Mucosa of stomach (tissue), 1 donor: ENCODE data around the gene SELPLG.
"Not testable (repeated sequence)": the region's sequence is repeated elsewhere in the genome, so short reads cannot be mapped to it uniquely, and the experiment has no call there.

Source experiments
- H3K27me3 ChIP-seq: one replicate; pipeline ENCODE4 v1.7.0; 2013; ENCODE audit warnings: mild to moderate bottlenecking, low read length; ENCODE audit not compliant: control insufficient read depth, insufficient read depth
- H3K36me3 ChIP-seq: one replicate; pipeline ENCODE4 v1.7.0; 2013; ENCODE audit warnings: low read length; ENCODE audit not compliant: control insufficient read depth, insufficient read depth
- H3K4me1 ChIP-seq: one replicate; pipeline ENCODE4 v1.7.0; 2013; ENCODE audit warnings: mild to moderate bottlenecking, low read length; ENCODE audit not compliant: control insufficient read depth, insufficient read depth
- H3K4me3 ChIP-seq: one replicate; pipeline ENCODE4 v1.7.0; 2013; ENCODE audit warnings: low read length
- H3K9ac ChIP-seq: one replicate; pipeline ENCODE4 v1.7.0; 2013; ENCODE audit warnings: mild to moderate bottlenecking, low read length, moderate library complexity
- H3K9me3 ChIP-seq: one replicate; pipeline ENCODE4 v1.7.0; 2013; ENCODE audit warnings: mild to moderate bottlenecking, low read length, moderate library complexity; ENCODE audit not compliant: control insufficient read depth
- donor health status: Pancreatic carcinoma.

SELPLG gene

DNA sequence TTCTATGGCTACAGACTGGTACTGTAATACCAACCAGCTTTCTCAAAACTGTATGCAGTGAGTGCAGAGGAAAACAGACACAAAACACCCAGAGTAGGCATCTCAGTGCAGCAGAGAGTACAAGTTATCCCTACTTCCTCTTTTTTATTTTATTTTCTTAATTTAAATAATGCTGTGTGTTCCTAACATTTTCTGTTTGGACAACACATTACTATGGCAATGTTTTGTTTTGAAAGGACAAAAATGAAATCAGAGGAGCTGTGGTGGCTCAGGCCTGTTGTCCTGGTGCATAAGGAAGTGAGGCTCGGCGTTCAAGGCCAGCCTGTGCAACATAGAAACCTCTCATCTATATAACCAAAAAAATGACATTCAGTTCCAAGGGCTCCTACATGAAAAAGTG, 33.7 kb upstream of the SELPLG start:
- no peak overlapping the region for H3K4me3 ChIP-seq
- H3K9me3 ChIP-seq: no peaks in the 10 kb centered on the region
- no peaks in the 10 kb centered on the region for H3K4me1 ChIP-seq
- no peaks in the 10 kb centered on the region for H3K27me3 ChIP-seq
- H3K36me3 ChIP-seq: no peaks in the 10 kb centered on the region
- no peak overlapping the region for H3K9ac ChIP-seq

DNA sequence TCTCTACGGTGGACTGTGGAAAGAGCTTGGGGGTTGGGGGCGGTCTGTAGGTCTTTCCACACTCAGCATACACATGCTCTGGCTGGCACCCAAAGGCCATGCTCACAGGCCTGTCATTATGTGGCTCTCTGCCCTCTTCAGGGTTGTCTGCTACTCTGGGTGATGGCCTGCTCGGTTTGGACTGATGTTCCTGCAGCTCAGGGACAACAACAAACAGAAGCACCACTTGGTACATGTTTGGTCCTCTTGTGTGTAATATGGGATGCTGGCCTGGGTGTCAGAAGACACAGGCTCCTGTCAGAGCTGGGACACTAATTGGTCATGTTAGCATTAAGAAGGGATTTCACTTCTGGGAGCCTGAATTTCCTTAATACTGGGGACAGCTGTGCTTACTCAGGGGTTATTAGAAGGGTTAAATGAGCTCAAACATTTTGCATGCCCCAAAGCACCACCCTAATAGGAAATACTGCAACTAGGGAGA, 32.7 kb upstream of the SELPLG start:
- Histone ChIP-seq H3K27me3 (no peaks in the 10 kb centered on the region), H3K4me3 (no peak overlapping the region), H3K9ac (no peak overlapping the region), H3K36me3 (no peaks in the 10 kb centered on the region), H3K4me1 (no peaks in the 10 kb centered on the region), H3K9me3 (no peaks in the 10 kb centered on the region)

DNA sequence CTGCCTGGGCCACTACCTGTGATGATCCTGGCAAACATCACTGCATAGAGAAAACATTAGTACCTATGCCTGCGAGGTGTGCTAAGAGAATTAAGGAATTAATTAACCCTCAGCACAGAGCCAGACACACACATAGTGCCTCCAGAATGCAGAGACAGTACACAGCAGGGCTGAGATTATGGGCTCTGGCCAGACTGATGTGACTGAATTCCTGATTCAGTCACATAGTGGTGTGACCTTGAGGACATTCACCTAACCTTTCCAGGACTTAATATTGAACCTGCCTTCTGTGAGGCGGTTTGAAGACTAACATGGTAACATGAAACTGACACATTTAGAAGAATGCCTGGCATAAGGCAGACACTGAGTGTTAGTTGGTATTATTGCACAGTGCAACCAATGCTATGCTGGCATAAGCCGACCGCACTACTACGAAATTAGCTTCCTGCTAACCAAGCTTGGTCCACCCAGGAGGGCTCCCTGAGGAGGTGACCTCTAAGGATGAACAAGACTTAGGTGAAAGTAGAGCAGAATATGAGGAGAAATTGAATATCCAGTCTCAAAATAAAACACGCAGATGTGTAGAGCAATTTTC, 32.0 kb upstream of the SELPLG start:
- Histone ChIP-seq H3K9ac (no peak overlapping the region), H3K36me3 (no peaks in the 10 kb centered on the region), H3K4me1 (no peaks in the 10 kb centered on the region), H3K27me3 (no peaks in the 10 kb centered on the region), H3K4me3 (no peak overlapping the region), H3K9me3 (no peaks in the 10 kb centered on the region)

DNA sequence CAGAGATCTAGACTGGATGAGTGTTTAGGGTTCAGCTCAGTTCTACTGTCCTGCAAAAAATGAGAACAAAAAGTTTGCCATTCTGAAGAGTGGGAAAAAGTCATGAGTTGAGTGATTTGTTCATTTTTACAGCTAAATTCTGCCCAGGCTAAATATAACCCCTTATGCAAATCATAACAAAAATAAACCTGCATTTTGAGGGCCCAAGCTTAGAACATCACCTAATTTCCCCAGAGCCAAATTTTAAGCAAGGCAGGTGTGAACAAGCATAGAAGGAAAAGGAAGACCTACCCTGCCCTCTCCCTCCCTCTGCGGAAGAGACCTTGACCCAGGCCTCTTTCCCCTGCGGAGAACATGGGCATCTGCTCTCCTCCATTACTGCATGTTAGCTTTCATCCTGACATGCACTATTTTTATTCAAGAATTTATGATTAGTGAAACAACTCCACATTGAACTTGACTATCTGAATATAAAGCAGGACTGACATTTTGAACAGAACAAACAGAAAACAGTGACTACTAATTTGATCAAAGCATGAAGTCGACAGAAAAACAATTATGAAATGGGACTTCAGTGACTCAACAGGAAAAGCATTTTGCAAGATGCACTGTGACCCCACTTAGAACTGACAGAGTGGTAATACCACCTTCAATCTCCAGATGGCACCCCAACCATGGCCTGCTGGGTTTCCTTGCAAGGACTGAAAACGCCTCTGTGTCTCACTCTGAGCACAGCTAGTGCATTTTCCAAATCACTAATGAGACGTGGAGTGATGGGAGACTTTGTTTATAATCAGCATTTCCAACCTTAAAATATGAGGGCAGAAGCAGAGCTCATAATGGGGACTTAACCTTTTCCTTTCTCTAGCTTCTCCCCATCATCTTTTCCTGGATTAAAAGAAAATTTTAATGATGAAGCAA, 30.9 kb upstream of the SELPLG start:
- no peak overlapping the region for H3K9ac ChIP-seq
- H3K4me3 ChIP-seq: no peak overlapping the region
- no peaks in the 10 kb centered on the region for H3K27me3 ChIP-seq
- no peaks in the 10 kb centered on the region for H3K36me3 ChIP-seq
- H3K9me3 ChIP-seq: no peaks in the 10 kb centered on the region
- no peaks in the 10 kb centered on the region for H3K4me1 ChIP-seq

DNA sequence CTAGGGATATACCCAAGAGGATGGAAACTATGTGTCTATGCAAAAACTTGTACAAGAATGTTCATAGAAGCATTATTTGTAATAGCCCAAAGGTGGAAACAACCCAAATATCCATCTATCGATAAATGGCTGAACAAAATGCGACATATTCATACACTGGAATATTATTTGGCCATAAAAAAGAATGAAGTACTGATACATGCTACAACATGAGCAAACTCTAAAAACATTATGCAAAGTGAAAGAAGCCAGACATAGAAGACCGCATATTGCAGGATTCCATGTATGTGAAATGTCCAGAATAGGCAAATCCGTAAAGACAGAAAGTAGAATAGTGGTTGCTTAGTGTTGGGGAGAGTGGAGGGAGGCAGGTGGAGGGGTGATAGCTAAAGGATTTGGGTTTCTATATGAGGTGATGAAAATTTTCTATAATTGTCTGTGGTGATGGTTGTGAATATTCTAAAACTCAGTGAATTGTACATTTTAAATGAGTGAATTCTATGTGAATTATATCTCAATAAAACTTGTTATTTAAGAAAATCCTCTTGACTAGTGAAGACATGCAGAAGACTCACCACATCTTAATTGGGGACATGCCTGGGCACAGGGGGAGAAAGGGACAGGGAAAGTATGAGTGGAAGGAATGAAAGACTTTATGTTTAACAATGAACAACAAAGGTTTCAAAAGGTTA, 29.8 kb upstream of the SELPLG start:
- no peak overlapping the region for H3K9ac ChIP-seq
- no peaks in the 10 kb centered on the region for H3K4me1 ChIP-seq
- H3K9me3 ChIP-seq: no peaks in the 10 kb centered on the region
- no peak overlapping the region for H3K4me3 ChIP-seq
- H3K36me3 ChIP-seq: peaks cover 3% of the 10 kb centered on the region
- H3K27me3 ChIP-seq: no peaks in the 10 kb centered on the region

DNA sequence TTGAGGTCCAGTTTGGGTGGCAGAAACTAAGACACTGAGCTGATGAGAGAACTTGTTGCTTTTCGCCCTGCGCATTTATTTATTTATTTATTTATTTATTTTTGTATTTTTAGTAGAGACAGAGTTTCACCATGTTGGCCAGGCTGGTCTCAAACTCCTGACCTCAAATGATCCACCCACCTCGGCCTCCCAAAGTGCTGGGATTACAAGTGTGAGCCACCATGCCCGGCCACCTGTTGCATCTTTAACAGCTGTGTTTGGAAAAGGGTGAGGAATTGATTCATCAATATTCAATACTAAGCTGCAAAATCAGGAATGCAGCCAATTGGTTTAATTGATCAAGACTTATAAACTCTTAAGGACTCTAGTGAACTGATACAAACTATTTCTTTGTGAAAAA, 24.4 kb upstream of the SELPLG start:
- not testable (repeated sequence) for H3K9ac ChIP-seq, H3K27me3 ChIP-seq, H3K9me3 ChIP-seq, H3K4me3 ChIP-seq, H3K4me1 ChIP-seq
- peaks cover 12% of the 10 kb centered on the region for H3K36me3 ChIP-seq

DNA sequence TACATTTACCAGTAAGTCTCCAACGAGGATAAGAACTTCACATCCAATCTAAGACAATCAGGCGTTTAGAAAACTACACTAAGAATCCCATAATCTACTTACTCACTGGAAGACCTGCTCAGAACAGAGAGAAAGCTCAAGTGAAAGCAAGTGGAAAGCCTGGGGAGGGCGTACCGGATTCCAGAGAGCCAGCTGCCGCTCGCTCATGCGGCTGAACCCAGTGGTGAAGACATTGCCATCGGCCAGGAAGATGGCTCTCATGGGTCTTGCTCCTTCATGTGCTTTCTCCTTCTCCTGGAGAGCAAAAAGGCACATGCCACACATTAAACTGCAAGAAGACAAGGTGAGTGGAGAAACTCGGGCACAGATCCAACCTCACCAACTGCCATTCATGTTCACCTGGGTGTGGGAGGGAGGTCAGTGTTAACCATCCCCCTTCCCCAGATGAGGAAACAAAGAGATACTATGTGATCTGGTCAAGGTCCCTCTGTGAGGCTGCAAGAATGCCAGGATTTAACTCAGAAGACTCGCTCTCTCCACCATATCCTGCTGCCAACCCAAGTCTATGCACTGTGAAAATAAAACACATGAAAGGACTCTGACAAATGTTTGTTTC, 23.5 kb upstream of the SELPLG start:
- H3K36me3 ChIP-seq: peaks cover 12% of the 10 kb centered on the region
- H3K27me3 ChIP-seq: no peaks in the 10 kb centered on the region
- no peaks in the 10 kb centered on the region for H3K4me1 ChIP-seq
- H3K9ac ChIP-seq: no peak overlapping the region
- H3K9me3 ChIP-seq: no peaks in the 10 kb centered on the region
- no peak overlapping the region for H3K4me3 ChIP-seq

DNA sequence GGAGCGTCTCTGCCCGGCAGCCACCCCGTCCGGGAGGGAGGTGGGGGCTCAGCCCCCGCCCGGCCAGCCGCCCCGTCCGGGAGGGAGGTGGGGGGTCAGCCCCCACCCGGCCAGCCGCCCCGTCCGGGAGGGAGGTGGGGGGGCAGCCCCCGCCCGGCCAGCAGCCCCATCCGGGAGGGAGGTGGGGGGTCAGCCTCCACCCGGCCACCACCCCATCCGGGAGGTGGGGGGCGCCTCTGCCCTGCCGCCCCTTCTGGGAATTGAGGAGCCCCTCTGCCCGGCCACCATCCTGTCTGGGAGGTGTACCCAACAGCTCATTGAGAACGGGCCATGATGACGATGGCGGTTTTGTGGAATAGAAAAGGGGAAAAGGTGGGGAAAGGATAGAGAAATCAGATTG, 22.6 kb upstream of the SELPLG start:
- not testable (repeated sequence) for H3K27me3 ChIP-seq, H3K9me3 ChIP-seq, H3K4me1 ChIP-seq, H3K9ac ChIP-seq, H3K4me3 ChIP-seq
- peaks cover 12% of the 10 kb centered on the region for H3K36me3 ChIP-seq

DNA sequence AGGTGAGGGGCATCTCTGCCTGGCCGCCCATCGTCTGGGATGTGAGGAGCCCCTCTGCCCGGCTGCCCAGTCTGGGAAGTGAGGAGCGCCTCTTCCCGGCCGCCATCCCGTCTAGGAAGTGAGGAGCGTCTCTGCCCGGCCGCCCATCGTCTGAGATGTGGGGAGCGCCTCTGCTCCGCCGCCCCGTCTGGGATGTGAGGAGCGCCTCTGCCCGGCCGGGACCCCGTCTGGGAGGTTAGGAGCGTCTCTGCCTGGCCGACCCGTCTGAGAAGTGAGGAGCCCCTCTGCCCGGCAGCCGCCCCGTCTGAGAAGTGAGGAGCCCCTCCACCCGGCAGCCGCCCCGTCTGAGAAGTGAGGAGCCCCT, 22.1 kb upstream of the SELPLG start:
- H3K9me3 ChIP-seq, H3K4me1 ChIP-seq, H3K9ac ChIP-seq, H3K4me3 ChIP-seq, H3K27me3 ChIP-seq: not testable (repeated sequence)
- peaks cover 12% of the 10 kb centered on the region for H3K36me3 ChIP-seq

DNA sequence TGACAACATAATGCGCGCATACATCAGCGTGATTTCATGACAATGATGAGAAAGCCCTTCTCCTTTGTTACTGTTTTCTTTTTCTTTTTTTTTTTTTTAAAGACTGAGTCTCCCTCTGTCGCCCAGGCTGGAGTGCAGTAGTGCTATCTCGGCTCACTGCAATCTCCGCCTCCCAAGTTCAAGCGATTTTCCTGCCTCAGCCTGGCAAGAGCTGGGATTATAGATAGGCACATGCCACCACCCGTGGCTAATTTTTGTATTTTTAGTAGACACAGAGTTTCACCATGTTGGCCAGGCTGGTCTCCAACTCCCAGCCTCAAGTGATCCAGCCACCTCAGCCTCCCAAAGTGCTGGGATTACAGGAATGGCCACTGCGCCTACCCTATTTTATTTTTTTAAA, 20.9 kb upstream of the SELPLG start:
- not testable (repeated sequence) for H3K4me1 ChIP-seq, H3K4me3 ChIP-seq, H3K27me3 ChIP-seq, H3K9me3 ChIP-seq, H3K9ac ChIP-seq
- peaks cover 12% of the 10 kb centered on the region for H3K36me3 ChIP-seq

DNA sequence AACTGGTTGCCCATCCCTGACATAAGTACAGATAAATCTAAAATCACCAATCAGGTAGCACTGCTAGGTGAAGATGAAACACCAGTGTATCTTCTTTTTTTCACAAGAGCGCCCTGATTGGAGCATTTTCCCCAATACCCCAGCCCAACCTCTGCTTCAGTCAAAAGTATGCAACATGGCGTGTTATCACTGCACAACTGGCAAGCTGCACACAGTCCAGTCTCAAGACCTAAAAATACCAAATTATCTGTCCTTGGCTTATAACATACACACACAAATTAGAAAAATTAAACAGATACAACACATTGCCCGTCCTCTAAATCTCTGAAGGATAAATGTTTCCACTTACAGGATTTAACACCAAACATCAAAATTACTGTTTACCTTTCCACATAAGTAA, 20.2 kb upstream of the SELPLG start:
- Histone ChIP-seq H3K9me3 (no peaks in the 10 kb centered on the region), H3K4me3 (no peak overlapping the region), H3K4me1 (no peaks in the 10 kb centered on the region), H3K9ac (no peak overlapping the region), H3K27me3 (no peaks in the 10 kb centered on the region), H3K36me3 (peaks cover 12% of the 10 kb centered on the region)

DNA sequence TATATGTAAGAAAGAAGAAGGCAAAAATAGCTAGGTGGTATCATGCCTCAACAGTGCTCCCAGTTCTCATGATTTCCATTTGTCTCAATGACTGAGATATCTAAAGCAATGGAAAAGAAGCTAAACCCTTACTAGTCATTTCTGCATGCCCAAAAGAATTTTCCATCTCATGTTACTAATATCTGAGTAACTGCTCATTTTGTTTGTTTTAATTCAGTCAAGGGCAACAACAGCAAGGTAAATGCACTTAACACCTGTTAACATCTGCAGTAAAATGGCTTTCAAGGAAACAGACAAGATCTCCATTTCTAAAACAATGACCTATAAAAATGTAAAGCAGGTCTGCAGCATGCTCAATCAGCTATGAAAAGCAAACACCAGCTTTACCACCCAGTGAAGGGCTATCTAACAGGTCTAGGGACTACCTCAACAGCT, 19.4 kb upstream of the SELPLG start:
- no peak overlapping the region for H3K9ac ChIP-seq
- H3K4me3 ChIP-seq: no peak overlapping the region
- no peaks in the 10 kb centered on the region for H3K9me3 ChIP-seq
- no peaks in the 10 kb centered on the region for H3K4me1 ChIP-seq
- H3K27me3 ChIP-seq: no peaks in the 10 kb centered on the region
- peaks cover 7% of the 10 kb centered on the region for H3K36me3 ChIP-seq
